ENCODE results near the gene GPR137C.
A peak's percentile ranks its signal among the peaks of the same experiment; 100 is the strongest.

Gene GPR137C

DNA sequence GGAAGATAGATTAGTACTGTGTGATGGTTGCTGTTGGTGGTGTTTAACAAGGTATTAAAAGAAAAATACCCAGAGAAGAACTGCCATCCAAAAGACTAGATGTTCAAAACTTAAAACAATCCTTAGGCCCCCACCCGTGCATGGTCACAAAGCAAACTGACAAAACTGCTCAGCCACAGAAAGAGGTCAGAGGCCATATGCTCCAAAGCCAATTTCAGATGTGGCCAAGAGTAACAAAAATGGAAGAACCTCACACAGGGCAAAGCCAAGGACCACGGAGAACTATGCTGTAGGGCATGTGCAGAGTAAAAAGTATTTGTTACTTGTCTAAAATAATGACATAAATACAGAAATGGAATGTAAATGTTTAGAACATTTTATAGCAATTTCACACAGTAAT, 5.6 kb upstream of the GPR137C start:
- H3K27me3 Mint-ChIP-seq (ENCODE audit: low read depth) = no peaks in the 10 kb centered on the region
- no peak overlapping the region for H3K4me3 Mint-ChIP-seq
- no peaks in the 10 kb centered on the region for H3K9me3 Mint-ChIP-seq
- H3K36me3 Mint-ChIP-seq (ENCODE audit: low read depth) = no peaks in the 10 kb centered on the region
- TF ChIP-seq, protein P1, sequence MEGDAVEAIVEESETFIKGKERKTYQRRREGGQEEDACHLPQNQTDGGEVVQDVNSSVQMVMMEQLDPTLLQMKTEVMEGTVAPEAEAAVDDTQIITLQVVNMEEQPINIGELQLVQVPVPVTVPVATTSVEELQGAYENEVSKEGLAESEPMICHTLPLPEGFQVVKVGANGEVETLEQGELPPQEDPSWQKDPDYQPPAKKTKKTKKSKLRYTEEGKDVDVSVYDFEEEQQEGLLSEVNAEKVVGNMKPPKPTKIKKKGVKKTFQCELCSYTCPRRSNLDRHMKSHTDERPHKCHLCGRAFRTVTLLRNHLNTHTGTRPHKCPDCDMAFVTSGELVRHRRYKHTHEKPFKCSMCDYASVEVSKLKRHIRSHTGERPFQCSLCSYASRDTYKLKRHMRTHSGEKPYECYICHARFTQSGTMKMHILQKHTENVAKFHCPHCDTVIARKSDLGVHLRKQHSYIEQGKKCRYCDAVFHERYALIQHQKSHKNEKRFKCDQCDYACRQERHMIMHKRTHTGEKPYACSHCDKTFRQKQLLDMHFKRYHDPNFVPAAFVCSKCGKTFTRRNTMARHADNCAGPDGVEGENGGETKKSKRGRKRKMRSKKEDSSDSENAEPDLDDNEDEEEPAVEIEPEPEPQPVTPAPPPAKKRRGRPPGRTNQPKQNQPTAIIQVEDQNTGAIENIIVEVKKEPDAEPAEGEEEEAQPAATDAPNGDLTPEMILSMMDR (IDR thresholded peaks at IDR 0.05; ENCODE audit: unreplicated experiment in 3 of 3) = no peak
- no peak overlapping the region for H3K27ac Mint-ChIP-seq
- peaks cover 21% of the 10 kb centered on the region for H3K4me1 Mint-ChIP-seq

DNA sequence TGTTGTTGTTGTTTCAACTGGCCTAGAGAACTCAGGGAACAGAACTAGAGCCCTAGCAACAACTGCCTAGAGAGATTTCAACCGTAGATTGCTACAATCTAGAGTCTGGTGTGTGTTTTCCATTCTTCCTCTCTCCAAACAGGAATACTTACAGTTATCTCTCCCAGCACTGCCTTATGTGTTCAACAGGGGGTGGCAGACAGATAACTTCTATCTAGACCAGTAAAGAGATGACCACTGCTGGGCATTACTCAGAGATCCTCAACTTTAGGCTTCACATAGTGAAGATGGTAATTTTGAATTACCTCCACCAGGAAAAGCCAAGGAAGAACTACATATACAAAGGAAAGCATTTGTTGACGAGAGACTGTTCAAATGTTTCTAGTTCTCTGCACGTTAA, 5.1 kb upstream of the GPR137C start:
- no peaks in the 10 kb centered on the region for H3K36me3 Mint-ChIP-seq (ENCODE audit: low read depth)
- H3K4me3 Mint-ChIP-seq = no peak overlapping the region
- H3K27ac Mint-ChIP-seq = no peak overlapping the region
- peaks cover 21% of the 10 kb centered on the region for H3K4me1 Mint-ChIP-seq
- TF ChIP-seq, protein P1 (IDR thresholded peaks at IDR 0.05; ENCODE audit: unreplicated experiment in 3 of 3) = no peak
- no peaks in the 10 kb centered on the region for H3K27me3 Mint-ChIP-seq (ENCODE audit: low read depth)
- H3K9me3 Mint-ChIP-seq = no peaks in the 10 kb centered on the region

DNA sequence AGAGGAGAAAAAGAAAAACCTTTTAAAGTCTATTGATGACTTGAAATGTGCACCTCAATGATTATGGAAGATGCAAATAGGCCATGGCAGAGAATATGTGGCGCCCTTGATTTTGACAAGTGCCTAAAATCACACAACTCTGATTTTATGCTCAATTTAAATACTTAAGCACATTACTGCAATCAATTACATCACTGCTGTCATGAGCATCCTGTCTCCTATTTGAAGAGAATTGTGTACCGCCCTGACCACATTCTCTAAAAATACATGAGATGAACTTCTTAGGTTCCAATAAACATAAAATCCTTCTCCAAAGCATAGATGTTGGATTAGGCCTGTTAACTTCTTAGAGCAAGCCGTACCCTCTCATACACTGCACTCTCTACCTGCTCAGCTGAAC, 2.0 kb upstream of the GPR137C start:
- peaks cover 26% of the 10 kb centered on the region for H3K4me1 Mint-ChIP-seq
- H3K9me3 Mint-ChIP-seq = no peaks in the 10 kb centered on the region
- peak overlapping the region in 2 of 3 experiments; percentile 29 to 30 for H3K27ac Mint-ChIP-seq
- H3K27me3 Mint-ChIP-seq (ENCODE audit: low read depth) = no peaks in the 10 kb centered on the region
- TF ChIP-seq, protein P1 (IDR thresholded peaks at IDR 0.05; ENCODE audit: unreplicated experiment in 3 of 3) = no peak
- H3K4me3 Mint-ChIP-seq = peak overlapping the region; percentile 81 to 93 (median 87)
- no peaks in the 10 kb centered on the region for H3K36me3 Mint-ChIP-seq (ENCODE audit: low read depth)

DNA sequence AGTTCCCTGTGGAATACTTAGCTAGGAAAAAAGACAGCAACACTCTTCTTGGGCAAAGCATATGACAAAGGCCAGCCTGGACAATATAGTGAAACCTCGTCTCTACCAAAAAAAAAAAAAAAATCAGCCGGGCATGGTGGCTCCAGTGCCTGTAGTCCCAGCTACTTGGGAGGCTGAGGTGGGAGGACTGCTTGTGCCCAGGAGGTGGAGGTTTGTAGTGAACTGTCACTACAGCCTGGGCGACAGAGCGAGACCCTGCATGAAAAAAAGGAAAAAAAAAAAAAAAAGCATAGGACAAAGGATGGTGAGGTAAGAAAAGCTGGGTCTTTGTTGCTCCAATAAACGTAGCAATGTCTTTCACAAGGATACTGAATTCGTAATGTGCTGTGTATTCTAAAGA, 1.4 kb upstream of the GPR137C start:
- peak overlapping the region; percentile 81 to 93 (median 87) for H3K4me3 Mint-ChIP-seq
- no peaks in the 10 kb centered on the region for H3K36me3 Mint-ChIP-seq (ENCODE audit: low read depth)
- TF ChIP-seq, protein P1 (IDR thresholded peaks at IDR 0.05; ENCODE audit: unreplicated experiment in 3 of 3) = no peak
- H3K27ac Mint-ChIP-seq = peak overlapping the region; percentile 53 to 83 (median 62)
- H3K27me3 Mint-ChIP-seq (ENCODE audit: low read depth) = no peaks in the 10 kb centered on the region
- H3K9me3 Mint-ChIP-seq = no peaks in the 10 kb centered on the region
- H3K4me1 Mint-ChIP-seq = peaks cover 26% of the 10 kb centered on the region

DNA sequence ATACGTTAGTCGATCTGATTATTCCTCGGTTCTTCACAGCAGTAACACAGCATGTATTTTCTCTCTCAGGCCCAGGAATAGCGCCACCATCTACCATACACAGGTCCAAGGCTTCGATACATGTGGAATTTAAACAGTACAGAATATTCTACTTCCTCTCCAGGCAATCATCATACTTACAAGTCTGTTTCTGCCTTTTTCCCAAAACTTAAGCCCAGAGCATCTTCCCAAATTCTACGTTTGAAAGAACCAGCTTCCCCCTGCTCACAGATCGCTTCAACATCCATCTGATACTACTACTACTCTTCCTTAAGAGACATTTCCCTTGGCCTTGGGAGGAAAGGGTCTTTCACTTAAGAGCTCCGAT, 957 bp upstream of the GPR137C start:
- peaks cover 22% of the 10 kb centered on the region for H3K4me1 Mint-ChIP-seq
- H3K27ac Mint-ChIP-seq = peak overlapping the region; percentile 53 to 83 (median 62)
- no peaks in the 10 kb centered on the region for H3K27me3 Mint-ChIP-seq (ENCODE audit: low read depth)
- H3K9me3 Mint-ChIP-seq = no peaks in the 10 kb centered on the region
- TF ChIP-seq, protein P1 (IDR thresholded peaks at IDR 0.05; ENCODE audit: unreplicated experiment in 3 of 3) = peak in 1 of 3 experiments; percentile 14
- H3K36me3 Mint-ChIP-seq (ENCODE audit: low read depth) = no peaks in the 10 kb centered on the region
- peak overlapping the region; percentile 81 to 93 (median 87) for H3K4me3 Mint-ChIP-seq

- TF ChIP-seq, protein P1 (IDR thresholded peaks at IDR 0.05; ENCODE audit: unreplicated experiment in 3 of 3) = no peak
- Mint-ChIP-seq H3K4me3 (peak overlapping the region; percentile 97 to 99 (median 98)), H3K36me3 (ENCODE audit: low read depth) (no peaks in the 10 kb centered on the region), H3K27me3 (ENCODE audit: low read depth) (no peaks in the 10 kb centered on the region), H3K27ac (peak overlapping the region in 2 of 3 experiments; percentile 82 to 91), H3K9me3 (peaks cover 3% of the 10 kb centered on the region), H3K4me1 (peaks cover 21% of the 10 kb centered on the region)
Observed at GRCh38 chr14:52553002-52553670, 500 bp downstream of the GPR137C start.
